IMR-90 (cell line): ENCODE measurements around the gene MCFD2. TPM values are rescaled to one million over a fixed set of nuclear protein-coding genes. Genes with fewer than 3 reads are reported as not detected.

Source experiments
- ATAC-seq: fragments of 200-7000 bp; cut with Tn5 transposase; 2 replicates; pipeline ENCODE4 v1.9.1; 2020; ENCODE audit warnings: low read depth, mild to moderate bottlenecking, moderate library complexity
- BruUV-seq: library from RNA; stranded (reverse); fragments of 400-500 nt; replicated peaks from 2 replicates; lab custom pipeline; 2021; lab: Mats Ljungman, UMichigan
- CTCF ChIA-PET: fragments of 300-600 bp; formaldehyde crosslinking; extraction: SDS; loops from one replicate; lab custom pipeline; 2021; ENCODE audit warnings: antibody characterized with exemption; lab: Yijun Ruan, JAX
- POLR2A ChIA-PET: fragments of 300-600 bp; sonication (Branson Sonifier 250); formaldehyde crosslinking; loops from one replicate; lab custom pipeline; 2022; ENCODE audit warnings: antibody characterized with exemption; ENCODE audit not compliant: unreplicated experiment; lab: Charles Lee
- DNase-seq: peaks from one replicate; pipeline ENCODE4 v3.0.0; 2013
- H2AFZ ChIP-seq: replicated peaks from 2 replicates; pipeline ENCODE3; 2013; ENCODE audit warnings: low read length, mild to moderate bottlenecking; ENCODE audit not compliant: poor library complexity
- H2AK5ac ChIP-seq: 2 replicates; pipeline ENCODE4 v1.6.1; 2013; ENCODE audit warnings: low read depth, low read length, inconsistent platforms
- H2AK9ac ChIP-seq: replicated peaks from 2 replicates; pipeline ENCODE3; 2013; ENCODE audit warnings: mild to moderate bottlenecking, low read depth, low read length, moderate library complexity; ENCODE audit not compliant: poor library complexity
- H2BK120ac ChIP-seq: 2 replicates; pipeline ENCODE4 v1.6.1; 2013; ENCODE audit warnings: low read depth, low read length, inconsistent platforms
- H2BK15ac ChIP-seq: 3 replicates; pipeline ENCODE4 v1.6.1; 2013; ENCODE audit warnings: low read depth, low read length, inconsistent platforms
- H2BK20ac ChIP-seq: 2 replicates; pipeline ENCODE4 v1.6.1; 2013; ENCODE audit warnings: low read depth, mild to moderate bottlenecking, inconsistent platforms, low read length, moderate library complexity
- H2BK5ac ChIP-seq: 2 replicates; pipeline ENCODE4 v1.6.1; 2013; ENCODE audit warnings: mild to moderate bottlenecking, low read depth, low read length, inconsistent platforms; ENCODE audit not compliant: poor library complexity, severe bottlenecking
- H3K14ac ChIP-seq: replicated peaks from 2 replicates; pipeline ENCODE4 v1.6.1; 2013; ENCODE audit warnings: low read depth, low read length, inconsistent platforms
- H3K18ac ChIP-seq: 2 replicates; pipeline ENCODE4 v1.6.1; 2013; ENCODE audit warnings: low read depth, low read length, control low read depth
- H3K23ac ChIP-seq: 2 replicates; pipeline ENCODE4 v1.6.1; 2013; ENCODE audit warnings: low read depth, low read length, inconsistent platforms
- H3K27ac ChIP-seq: 2 replicates; pipeline ENCODE4 v1.5.1; 2013; ENCODE audit warnings: mild to moderate bottlenecking, control low read depth, low read length; ENCODE audit not compliant: insufficient read depth
- H3K27me3 ChIP-seq: 2 replicates; pipeline ENCODE4 v1.6.1; 2013; ENCODE audit warnings: low read length; ENCODE audit not compliant: control insufficient read depth, insufficient read depth
- H3K36me3 ChIP-seq: 2 replicates; pipeline ENCODE4 v1.6.1; 2013; ENCODE audit warnings: low read length, mixed read lengths; ENCODE audit not compliant: control insufficient read depth, insufficient read depth
- H3K4ac ChIP-seq: 2 replicates; pipeline ENCODE4 v1.6.1; 2013; ENCODE audit warnings: low read depth, low read length, inconsistent platforms
- H3K4me1 ChIP-seq: 2 replicates; pipeline ENCODE4 v1.6.1; 2013; ENCODE audit warnings: low read length, mixed read lengths; ENCODE audit not compliant: control insufficient read depth, insufficient read depth
- H3K4me2 ChIP-seq: 2 replicates; pipeline ENCODE4 v1.6.1; 2013; ENCODE audit warnings: low read depth, mild to moderate bottlenecking, control low read depth, low read length, moderate library complexity
- H3K4me3 ChIP-seq: 2 replicates; pipeline ENCODE4 v1.5.1; 2013; ENCODE audit warnings: low read depth, mild to moderate bottlenecking, control low read depth, low read length, moderate library complexity; ENCODE audit not compliant: insufficient read depth
- H3K56ac ChIP-seq: 2 replicates; pipeline ENCODE4 v1.6.1; 2013; ENCODE audit warnings: low read length, inconsistent platforms; ENCODE audit not compliant: insufficient read depth; ENCODE audit errors: extremely low read depth
- H3K79me1 ChIP-seq, 2 experiments: 2 replicates each; pipeline ENCODE4 v1.6.1; 2013; ENCODE audit warnings: low read length in 2 of 2, inconsistent platforms in 1 of 2, low read depth in 1 of 2
- H3K9ac ChIP-seq: 2 replicates; pipeline ENCODE4 v1.6.1; 2013; ENCODE audit warnings: low read depth, low read length, control low read depth
- H3K9me1 ChIP-seq: 2 replicates; pipeline ENCODE4 v1.6.1; 2013; ENCODE audit warnings: low read length, inconsistent platforms; ENCODE audit not compliant: insufficient read depth
- H3K9me3 ChIP-seq: 2 replicates; pipeline ENCODE4 v1.6.1; 2013; ENCODE audit warnings: low read length; ENCODE audit not compliant: control insufficient read depth, insufficient read depth
- H4K20me1 ChIP-seq: 2 replicates; pipeline ENCODE4 v1.6.1; 2013; ENCODE audit warnings: low read length, inconsistent platforms; ENCODE audit not compliant: insufficient read depth
- H4K5ac ChIP-seq: 2 replicates; pipeline ENCODE4 v1.6.1; 2013; ENCODE audit warnings: mild to moderate bottlenecking, low read depth, low read length, control low read depth
- H4K8ac ChIP-seq, 2 experiments: 2 replicates each; pipeline ENCODE4 v1.6.1; 2013; ENCODE audit warnings: low read depth in 2 of 2, low read length in 2 of 2, control low read depth in 1 of 2, inconsistent platforms in 1 of 2
- H4K91ac ChIP-seq: 2 replicates; pipeline ENCODE4 v1.6.1; 2013; ENCODE audit warnings: low read depth, low read length, inconsistent platforms; ENCODE audit not compliant: insufficient read depth
- BHLHE40 ChIP-seq: fragments of 150-350 bp; IDR thresholded peaks from 2 replicates; pipeline ENCODE4 v1.6.1; 2016; ENCODE audit warnings: mild to moderate bottlenecking, low read depth, low read length
- CEBPB ChIP-seq: IDR thresholded peaks from 2 replicates; pipeline ENCODE4 v1.6.1; 2012; ENCODE audit warnings: low read depth, low read length, improper control_type of control experiment
- FOS ChIP-seq: fragments of 150-350 bp; IDR thresholded peaks from 2 replicates; pipeline ENCODE4 v1.6.1; 2016; ENCODE audit warnings: low read depth, low read length
- MAZ ChIP-seq: IDR thresholded peaks from 2 replicates; pipeline ENCODE4 v1.6.1; 2012; ENCODE audit warnings: low read depth, mild to moderate bottlenecking, low read length, improper control_type of control experiment, moderate library complexity, borderline replicate concordance
- RAD21 ChIP-seq: IDR thresholded peaks from 2 replicates; pipeline ENCODE4 v1.6.1; 2012; ENCODE audit warnings: low read length, improper control_type of control experiment
- RCOR1 ChIP-seq: IDR thresholded peaks from 2 replicates; pipeline ENCODE4 v1.6.1; 2012; ENCODE audit warnings: mild to moderate bottlenecking, low read length, improper control_type of control experiment; ENCODE audit not compliant: insufficient replicate concordance
- RFX5 ChIP-seq: IDR thresholded peaks from 2 replicates; pipeline ENCODE4 v1.8.0; 2012; ENCODE audit warnings: low read depth, mild to moderate bottlenecking, low read length, moderate library complexity
- WGBS, 2 experiments: methylation state at CpG; one replicate each; pipeline versions ENCODE4 v1.1.5 to v1.1.7; 2013; ENCODE audit warnings: missing lambda C conversion rate in 2 of 2; ENCODE audit not compliant: insufficient read length in 1 of 2; ENCODE audit errors: extremely low coverage in 2 of 2; 5-methylcytosine and 5-hydroxymethylcytosine counted together
- dilution Hi-C: fragments of 300-500 bp; cut with HindIII; formaldehyde crosslinking; loops from one replicate; pipeline ENCODE4 v1.14.3; 2018; ENCODE audit warnings: low sequenced_read_pairs; ENCODE audit not compliant: unreplicated experiment
- in situ Hi-C: fragments of 300-500 bp; cut with MboI; formaldehyde crosslinking; loops from 3 replicates; pipeline ENCODE4 v1.14.3; 2019; ENCODE audit warnings: low sequenced_read_pairs, inconsistent platforms, mixed read lengths
- intact Hi-C: fragments of 100-400 bp; cut with micrococcal nuclease; formaldehyde crosslinking; loops from 2 replicates; pipeline ENCODE4 v1.10.0; 2022
- microRNA-seq, 2 experiments: library from miRNA; stranded (forward) in 1 of 2; unstranded in 1 of 2; fragments of 10-50 nt in 1 of 2; fragments of <30 nt in 1 of 2; gene quantifications in 1 of 2; microRNA quantifications in 1 of 2; one replicate each; pipeline versions ENCODE3 to v1.1.0; 2013 to 2020; ENCODE audit not compliant: insufficient read depth in 1 of 2, insufficient read length in 1 of 2, unreplicated experiment in 1 of 2
- polyA plus RNA-seq, 3 experiments: library from polyadenylated mRNA; depleted of rRNA; stranded (reverse); fragments of >200 nt; gene quantifications; 2 replicates each; pipeline ENCODE4 v1.2.3, GENCODE V29; 2012; ENCODE audit warnings: low replicate concordance in 1 of 3
- small RNA-seq, 5 experiments: library from RNA; depleted of rRNA; stranded (forward); fragments of <200 nt; gene quantifications; one replicate each; pipeline ENCODE3, GENCODE V24; 2012
- total RNA-seq: library from RNA; depleted of rRNA; stranded (reverse); fragments of >200 nt; gene quantifications from 2 replicates; pipeline ENCODE4 v1.2.3, GENCODE V29; 2012; rRNA removed

The MCFD2 gene
- total and polyA plus RNA-seq, 2 of the 4 experiments (the other 2 are of a cell fraction) = 145 to 177 TPM

DNA sequence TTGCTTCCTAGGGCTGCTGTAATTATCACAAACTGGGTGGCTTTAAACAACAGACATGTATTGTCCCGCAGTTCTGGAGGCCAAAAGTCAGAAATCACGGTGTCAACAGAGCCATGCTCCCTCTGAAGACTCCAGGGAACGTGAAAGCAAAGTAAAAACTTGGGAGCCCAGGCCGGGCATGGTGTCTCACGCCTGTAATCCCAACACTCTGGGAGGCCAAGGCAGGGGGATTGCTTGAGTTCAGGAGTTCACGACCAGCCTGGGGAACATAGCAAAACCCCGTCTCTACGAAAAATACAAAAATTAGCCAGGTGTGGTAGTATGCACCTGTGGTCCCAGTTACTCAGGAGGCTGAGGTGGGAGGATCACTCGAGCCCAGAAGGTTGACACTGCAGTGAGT is 63.5 kb downstream of the MCFD2 start:
- no peak for TF ChIP-seq FOS
- TF ChIP-seq RCOR1 = no peak
- TF ChIP-seq RFX5 = no peak
- no peak for TF ChIP-seq CEBPB
- no peak for TF ChIP-seq MAZ
- no peak for TF ChIP-seq BHLHE40
- no peak for TF ChIP-seq RAD21
- peak overlapping the region; percentile 97 for H2BK20ac ChIP-seq
- H3K27me3 ChIP-seq = no peaks in the 10 kb centered on the region
- H3K9ac ChIP-seq = peak overlapping the region; percentile 17; the same call in 1 of the 2 replicates
- H3K23ac ChIP-seq = peak overlapping the region; percentile 39; the same call in 1 of the 2 replicates
- H3K56ac ChIP-seq = no peak overlapping the region
- peak overlapping the region; percentile 98 for H2BK120ac ChIP-seq
- no peaks in the 10 kb centered on the region for H3K36me3 ChIP-seq
- peak overlapping the region; percentile 83 for H4K5ac ChIP-seq
- peak overlapping the region; percentile 100 for H2BK5ac ChIP-seq
- peak overlapping the region; percentile 94 for H2AK5ac ChIP-seq
- H4K91ac ChIP-seq = peak overlapping the region; percentile 93
- POLR2A ChIA-PET = no interaction called here
- peaks cover 21 to 60% of the 10 kb centered on the region in 2 experiments for H3K79me1 ChIP-seq
- H3K4me1 ChIP-seq = peaks cover 58% of the 10 kb centered on the region
- 88% methylated on average over 9 of the region's 9 CpGs; no CpG with 5 or more reads in 1 of the 2 experiments for WGBS, 2 experiments
- BruUV-seq = no TSS peak
- dilution Hi-C loops (no loop called here), intact Hi-C loops (no loop called here), in situ Hi-C loops (no loop called here)
- peak overlapping the region; percentile 66 for H3K18ac ChIP-seq
- H3K27ac ChIP-seq = peak overlapping the region; percentile 80
- peak overlapping the region; percentile 60 for H3K14ac ChIP-seq
- no peak overlapping the region for H2AFZ ChIP-seq
- ATAC-seq = no peak
- peaks cover 30% of the 10 kb centered on the region for H3K9me1 ChIP-seq
- H3K9me3 ChIP-seq = peaks cover 3% of the 10 kb centered on the region; the same call in 1 of the 2 replicates
- no peak overlapping the region for H2AK9ac ChIP-seq
- H3K4ac ChIP-seq = peak overlapping the region; percentile 94
- CTCF ChIA-PET = interaction anchor here (0.7 to 1.0 kb wide), 2 partner anchors 10 to 187 kb away, joined by 3 to 5 read pairs; no protein-coding TSS in a partner anchor
- no peak overlapping the region for H3K4me2 ChIP-seq
- H3K4me3 ChIP-seq = no peak overlapping the region
- peak overlapping the region; percentile 79 to 82 for H4K8ac ChIP-seq
- DNase-seq = no peak
- peak overlapping the region; percentile 91; the same call in 2 of the 3 replicates for H2BK15ac ChIP-seq
- H4K20me1 ChIP-seq = no peaks in the 10 kb centered on the region

Small RNA genes lying within 50 kb of the gene (microRNA-seq; reads per million reads assigned to microRNA genes)
- gene AC093732.2 (ENCODE audit: insufficient read depth, insufficient read length) = not detected

Small RNA genes lying within 50 kb of the gene (small RNA-seq; reads per million reads assigned to genes)
- gene AC093732.2 = 0 reads per million in 5 experiments

Other genes starting within 250 kb of the MCFD2 start
- 169 and 222 TPM in 2 replicates for gene SOCS5, start 216.5 kb downstream of the MCFD2 start, total RNA-seq
- gene SOCS5, start 216.5 kb downstream of the MCFD2 start, polyA plus RNA-seq (2012; rRNA removed) = 37.5 and 38.4 TPM in 2 replicates
- gene TTC7A, start 25.4 kb upstream of the MCFD2 start, total RNA-seq = 10.6 and 11.8 TPM in 2 replicates
- 23.0 and 23.9 TPM in 2 replicates for gene TTC7A, start 25.4 kb upstream of the MCFD2 start, polyA plus RNA-seq (2012; rRNA removed)
- 0.18 and 0.28 TPM in 2 replicates for gene STPG4, start 239.5 kb upstream of the MCFD2 start, total RNA-seq
- 0.06 and 0.12 TPM in 2 replicates for gene STPG4, start 239.5 kb upstream of the MCFD2 start, polyA plus RNA-seq (2012; rRNA removed)